WI38 (cell line): ENCODE results near the gene KIF16B.

Experiments
- H3K4me3 ChIP-seq: 2 replicates; pipeline ENCODE4 v1.5.1; 2011; ENCODE audit warnings: low read depth, mild to moderate bottlenecking, control low read depth, low read length
- CTCF ChIP-seq: IDR thresholded peaks from 2 replicates; pipeline ENCODE4 v1.5.1; 2012; ENCODE audit warnings: low read depth, mild to moderate bottlenecking, control low read depth, low read length

The KIF16B gene

GRCh38 chr20:16388731-16389130 is 184.5 kb downstream of the KIF16B start:
- no peak for TF ChIP-seq CTCF
- H3K4me3 ChIP-seq, result no peak overlapping the region

GRCh38 chr20:16387666-16388065 is 185.6 kb downstream of the KIF16B start:
- no peak for TF ChIP-seq CTCF
- H3K4me3 ChIP-seq, result no peak overlapping the region

- no peak for TF ChIP-seq CTCF
- H3K4me3 ChIP-seq, result no peak overlapping the region
Observed at GRCh38 chr20:16385891-16386290, 187.4 kb downstream of the KIF16B start.

GRCh38 chr20:16385462-16385861 is 187.8 kb downstream of the KIF16B start:
- no peak for TF ChIP-seq CTCF
- no peak overlapping the region for H3K4me3 ChIP-seq

- H3K4me3 ChIP-seq, result no peak overlapping the region
- TF ChIP-seq CTCF, result no peak
Observed at GRCh38 chr20:16381444-16381843, 191.8 kb downstream of the KIF16B start.

GRCh38 chr20:16378712-16379370 is 194.4 kb downstream of the KIF16B start:
- no peak for TF ChIP-seq CTCF
- no peak overlapping the region for H3K4me3 ChIP-seq

- TF ChIP-seq CTCF, result no peak
- H3K4me3 ChIP-seq, result no peak overlapping the region
Observed at GRCh38 chr20:16378122-16378521, 195.1 kb downstream of the KIF16B start.
